GM12891 (cell line): ENCODE data around the gene SUPT5H.
"Not testable (repeated sequence)": the region's sequence is repeated elsewhere in the genome, so short reads cannot be mapped to it uniquely, and the experiment has no call there.

ENCODE experiments used
- DNase-seq: peaks from one replicate; pipeline ENCODE4 v3.0.0; 2011; ENCODE audit warnings: low spot score; ENCODE audit not compliant: insufficient read length
- FAIRE-seq: peaks from 2 replicates; lab custom pipeline; 2011; peaks lifted over from hg19 to GRCh38; lab: Jason Lieb, UNC
- PAX5 ChIP-seq: IDR thresholded peaks from 2 replicates; pipeline ENCODE4 v1.6.1; 2011; ENCODE audit warnings: low read length, moderate library complexity, mild to moderate bottlenecking; ENCODE audit not compliant: insufficient read depth, severe bottlenecking
- POLR2A ChIP-seq: IDR thresholded peaks from 2 replicates; pipeline ENCODE4 v1.6.1; 2011; ENCODE audit warnings: low read depth, low read length, control low read depth
- POLR2AphosphoS5 ChIP-seq: IDR thresholded peaks from 2 replicates; pipeline ENCODE4 v1.6.1; 2011; ENCODE audit warnings: low read depth, low read length, control low read depth
- POU2F2 ChIP-seq: IDR thresholded peaks from 2 replicates; pipeline ENCODE4 v1.6.1; 2011; ENCODE audit warnings: low read depth, mild to moderate bottlenecking, control low read depth, low read length, moderate library complexity
- SPI1 ChIP-seq: IDR thresholded peaks from 2 replicates; pipeline ENCODE4 v1.6.1; 2011; ENCODE audit warnings: low read depth, low read length, control low read depth
- TAF1 ChIP-seq: IDR thresholded peaks from 2 replicates; pipeline ENCODE4 v1.6.1; 2011; ENCODE audit warnings: low read depth, low read length, control low read depth

SUPT5H gene

DNA sequence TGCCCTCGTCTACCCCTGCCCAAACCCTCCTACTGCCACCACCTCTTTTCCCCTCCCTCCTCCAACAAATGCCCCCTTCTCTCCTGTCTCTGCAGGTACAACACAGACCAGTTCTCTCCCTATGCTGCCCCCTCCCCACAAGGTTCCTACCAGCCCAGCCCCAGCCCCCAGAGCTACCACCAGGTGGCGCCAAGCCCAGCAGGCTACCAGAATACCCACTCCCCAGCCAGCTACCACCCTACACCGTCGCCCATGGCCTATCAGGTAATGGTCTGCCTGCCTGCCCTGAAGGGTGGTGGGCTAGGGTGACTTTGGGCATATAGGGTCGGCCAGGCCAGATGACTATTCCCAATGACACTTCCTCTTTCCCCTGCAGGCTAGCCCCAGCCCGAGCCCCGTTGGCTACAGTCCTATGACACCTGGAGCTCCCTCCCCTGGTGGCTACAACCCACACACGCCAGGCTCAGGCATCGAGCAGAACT, 28.8 kb downstream of the SUPT5H start:
- no peak for TF ChIP-seq POLR2A
- TF ChIP-seq SPI1 = peak; percentile 36; the same call in 1 of the 2 replicates
- no peak for TF ChIP-seq POLR2AphosphoS5
- FAIRE-seq (peak; percentile 45), DNase-seq (peak; percentile 68)

DNA sequence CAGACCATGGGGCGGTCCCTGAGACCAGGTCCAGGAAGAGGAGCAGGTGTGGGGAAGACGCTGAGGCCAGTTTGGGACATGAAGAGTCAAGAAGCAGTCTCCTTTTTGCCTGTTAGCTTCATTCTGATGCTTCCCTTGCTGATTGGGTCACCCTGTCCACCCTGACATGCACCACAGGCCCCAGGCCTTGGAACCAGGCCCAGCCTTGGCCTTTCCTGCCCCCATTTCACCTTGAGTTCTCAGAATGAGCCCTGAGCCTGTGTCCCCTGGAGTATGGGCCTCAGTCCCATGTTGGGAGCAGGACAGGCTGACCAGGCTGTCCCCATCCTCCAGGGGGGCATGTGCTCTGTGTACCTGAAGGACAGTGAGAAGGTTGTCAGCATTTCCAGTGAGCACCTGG, 30.4 kb downstream of the SUPT5H start:
- DNase-seq (no peak), FAIRE-seq (no peak)
- no peak for TF ChIP-seq SPI1
- TF ChIP-seq TAF1 = no peak
- no peak for TF ChIP-seq PAX5

DNA sequence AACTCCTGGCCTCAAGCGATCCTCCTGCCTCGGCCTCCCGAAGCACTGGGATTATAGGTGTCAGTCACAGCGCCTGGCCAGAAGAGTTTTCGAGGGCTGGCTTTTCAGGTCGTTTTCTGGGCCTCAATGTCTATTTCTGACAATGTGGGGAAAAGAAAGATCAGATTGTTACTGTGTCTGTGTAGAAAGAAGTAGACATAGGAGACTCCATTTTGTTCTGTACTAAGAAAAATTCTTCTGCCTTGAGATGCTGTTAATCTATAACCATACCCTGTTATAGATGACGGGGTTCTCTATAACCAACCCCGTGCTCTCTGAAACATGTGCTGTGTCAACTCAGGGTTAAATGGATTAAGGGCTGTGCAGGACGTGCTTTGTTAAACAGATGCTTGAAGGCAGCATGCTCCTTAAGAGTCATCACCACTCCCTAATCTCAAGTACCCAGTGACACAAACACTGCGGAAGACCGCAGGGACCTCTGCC, 34.0 kb downstream of the SUPT5H start:
- not testable (repeated sequence) for DNase-seq, FAIRE-seq

DNA sequence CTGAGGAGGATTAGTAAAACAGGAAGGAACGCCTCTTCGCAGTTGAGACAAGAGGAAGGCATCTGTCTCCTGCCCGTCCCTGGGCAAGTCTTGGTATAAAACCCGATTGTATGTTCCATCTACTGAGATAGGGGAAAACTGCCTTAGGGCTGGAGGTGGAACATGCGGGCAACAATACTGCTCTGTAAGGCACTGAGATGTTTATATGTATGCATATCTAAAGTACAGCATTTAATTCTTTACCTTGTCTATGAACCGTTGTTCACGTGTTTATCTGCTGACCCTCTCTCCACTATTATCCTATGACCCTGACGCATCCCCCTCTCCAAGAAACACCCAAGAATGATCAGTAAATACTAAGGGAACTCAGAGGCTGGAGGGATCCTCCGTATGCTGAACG, 34.5 kb downstream of the SUPT5H start:
- FAIRE-seq (no peak), DNase-seq (no peak)
- no peak for TF ChIP-seq POU2F2
- TF ChIP-seq POLR2AphosphoS5 = no peak
- no peak for TF ChIP-seq POLR2A
- TF ChIP-seq PAX5 = no peak
- no peak for TF ChIP-seq SPI1
- no peak for TF ChIP-seq TAF1

DNA sequence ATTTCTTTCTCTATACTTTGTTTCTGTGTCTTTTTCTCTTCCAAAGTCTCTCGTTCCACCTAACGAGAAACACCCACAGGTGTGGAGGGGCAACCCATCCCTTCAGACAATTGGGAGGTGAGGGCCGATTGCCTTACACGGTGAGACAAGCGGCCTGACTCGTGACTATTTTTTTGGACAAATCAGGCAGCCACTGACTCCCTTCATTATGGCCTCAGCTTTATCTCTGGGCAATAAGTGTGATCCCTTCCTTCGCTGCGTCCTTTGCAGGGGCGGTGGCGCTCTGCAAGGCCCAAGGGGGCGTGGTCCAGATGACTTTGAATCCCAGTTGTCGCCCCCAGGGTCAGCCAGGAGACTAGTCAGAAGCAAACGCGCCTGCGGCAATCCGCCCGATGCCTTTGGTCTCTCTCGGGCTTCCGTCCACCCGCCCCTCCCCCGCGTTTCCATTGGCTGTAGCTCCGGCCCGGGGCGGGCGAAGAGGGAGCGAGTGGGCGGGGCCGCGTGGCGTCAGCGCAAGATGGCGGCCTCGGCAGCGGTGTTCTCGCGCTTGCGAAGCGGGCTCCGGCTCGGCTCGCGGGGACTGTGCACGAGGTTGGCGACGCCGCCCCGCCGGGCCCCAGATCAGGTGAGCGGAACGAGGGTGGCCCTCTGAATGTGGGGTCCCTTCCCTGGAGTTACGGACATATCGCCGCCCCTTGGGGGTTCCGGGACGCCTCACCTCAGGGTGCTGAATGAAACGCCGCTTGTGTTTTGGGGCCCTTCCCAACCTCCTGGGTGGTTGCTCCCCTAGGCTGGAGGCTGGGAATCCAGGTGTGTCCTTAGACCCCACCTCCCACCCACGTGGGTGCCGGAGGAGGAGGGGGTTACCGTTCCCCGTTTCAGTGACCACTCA, 35.2 kb downstream of the SUPT5H start, which contains the start of gene TIMM50:
TIMM50 (plus strand) TSS at position 502 of the 892 bp plus-strand sequence; CDS start at position 518, 16 bp downstream.
- FAIRE-seq = peak; percentile 95
- TF ChIP-seq POLR2A = peak; percentile 73; the same call in 1 of the 2 replicates
- TF ChIP-seq TAF1 = peak; percentile 85
- no peak; the same call in 1 of the 2 replicates for TF ChIP-seq POLR2AphosphoS5
- TF ChIP-seq PAX5 = peak; percentile 50

DNA sequence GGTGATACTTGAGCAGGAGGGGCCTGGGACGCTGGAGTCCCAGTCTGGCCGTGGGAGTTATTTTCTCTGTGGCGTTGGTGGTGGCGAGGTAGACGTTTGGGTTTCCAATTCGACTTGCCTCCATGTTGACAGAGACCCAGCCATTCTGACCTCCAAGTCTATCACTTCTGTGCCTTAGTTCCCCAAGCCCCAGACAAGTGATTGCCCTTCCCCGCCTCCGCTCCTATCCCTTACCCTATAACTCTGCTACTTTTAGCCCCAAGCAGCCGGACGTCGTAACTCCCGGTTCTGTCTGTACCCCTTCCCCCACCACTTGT, 35.8 kb downstream of the SUPT5H start:
- FAIRE-seq (no peak), DNase-seq (no peak)
- TF ChIP-seq POU2F2 (no peak), SPI1 (no peak), TAF1 (no peak), POLR2AphosphoS5 (no peak), POLR2A (no peak)

More for the DNA sequence above, 35.2 kb downstream of the SUPT5H start, which contains the start of gene TIMM50:
- peak; percentile 92 for DNase-seq

DNA sequence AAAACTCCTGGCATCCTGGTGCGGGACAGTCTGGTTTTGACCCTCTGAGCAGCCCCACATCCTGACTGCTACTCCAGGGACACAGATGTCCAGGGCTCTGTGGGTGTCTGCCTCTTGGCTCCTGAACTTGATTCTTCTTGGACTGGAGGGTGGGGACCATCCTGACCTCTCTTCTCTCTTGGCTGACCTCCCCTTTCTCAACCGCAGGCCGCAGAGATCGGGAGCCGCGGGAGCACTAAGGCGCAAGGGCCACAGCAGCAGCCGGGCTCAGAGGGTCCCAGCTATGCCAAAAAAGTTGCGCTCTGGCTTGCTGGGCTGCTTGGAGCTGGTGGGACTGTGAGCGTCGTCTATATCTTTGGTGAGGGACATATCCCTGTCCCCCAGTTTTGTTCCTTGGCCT, 36.3 kb downstream of the SUPT5H start:
- FAIRE-seq (no peak), DNase-seq (no peak)
- TF ChIP-seq PAX5 (no peak), POLR2AphosphoS5 (no peak), POU2F2 (no peak), TAF1 (no peak), POLR2A (no peak), SPI1 (no peak)

DNA sequence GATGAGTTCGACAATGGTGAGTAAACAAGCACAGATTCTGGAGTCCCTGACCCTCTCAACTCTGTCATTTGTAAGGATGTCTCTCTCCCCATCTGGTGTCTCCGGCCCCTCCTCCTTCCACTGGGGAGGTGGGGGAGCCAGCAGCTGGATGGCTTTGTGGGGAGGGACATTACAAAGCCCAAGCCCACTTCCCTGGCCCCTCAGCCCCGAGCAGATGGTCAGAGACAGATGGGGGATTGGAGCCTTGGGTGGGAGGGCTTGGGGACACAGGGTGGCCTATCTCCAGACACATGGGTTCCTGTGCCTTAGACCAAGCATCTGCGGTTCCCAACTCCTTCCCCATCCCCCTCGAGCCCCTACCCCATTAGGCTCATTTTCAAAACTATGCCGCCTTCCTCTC, 37.8 kb downstream of the SUPT5H start:
- DNase-seq = no peak
- TF ChIP-seq SPI1 (no peak), POU2F2 (no peak), POLR2AphosphoS5 (no peak), POLR2A (no peak), PAX5 (no peak), TAF1 (no peak)
- FAIRE-seq = no peak

DNA sequence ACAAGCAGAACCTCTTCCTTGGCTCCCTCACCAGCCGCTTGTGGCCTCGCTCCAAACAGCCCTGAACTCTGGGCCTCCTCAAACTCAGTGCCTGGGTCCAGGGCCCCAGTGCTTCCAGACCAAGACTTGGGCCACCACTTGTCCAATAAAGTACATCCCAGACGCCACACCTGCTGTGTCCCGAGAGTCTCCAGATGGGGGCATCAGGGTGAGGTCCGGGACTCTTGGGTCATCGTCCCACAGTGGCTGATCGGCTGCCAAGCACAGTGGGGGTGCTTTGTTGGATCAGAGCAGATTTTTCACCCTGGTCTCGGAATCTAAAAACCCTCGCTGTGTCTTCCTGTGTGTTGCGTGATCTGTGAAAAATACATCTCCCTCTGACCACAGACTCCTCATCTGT, 44.4 kb downstream of the SUPT5H start:
- TF ChIP-seq POU2F2 = no peak
- no peak for TF ChIP-seq TAF1
- TF ChIP-seq SPI1 = no peak
- no peak for TF ChIP-seq POLR2AphosphoS5
- TF ChIP-seq POLR2A = no peak
- no peak for TF ChIP-seq PAX5
- no peak for FAIRE-seq
- DNase-seq = no peak

DNA sequence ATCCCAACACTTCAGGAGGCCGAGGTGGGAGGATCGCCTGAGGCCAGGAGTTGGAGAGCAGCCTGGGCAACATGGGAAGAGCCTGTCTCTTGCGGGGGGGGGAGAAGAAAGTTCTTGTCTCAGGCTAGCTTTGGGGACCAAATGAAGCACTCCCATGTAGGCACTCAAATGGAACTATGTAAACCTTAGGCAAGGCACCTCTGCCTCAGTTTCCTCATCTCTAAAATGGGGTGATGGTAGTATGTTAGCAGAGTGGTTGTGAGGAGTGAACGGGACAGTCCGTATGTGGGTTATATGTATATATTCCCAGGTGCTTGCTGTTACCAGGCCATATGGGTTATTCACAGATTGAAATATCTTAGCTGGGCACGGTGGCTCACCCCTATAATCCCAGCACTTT, 46.8 kb downstream of the SUPT5H start:
- DNase-seq = no peak
- no peak for TF ChIP-seq SPI1
- TF ChIP-seq PAX5 = no peak
- TF ChIP-seq POU2F2 = no peak
- TF ChIP-seq POLR2AphosphoS5 = no peak
- no peak for TF ChIP-seq TAF1
- TF ChIP-seq POLR2A = no peak
- FAIRE-seq = no peak

DNA sequence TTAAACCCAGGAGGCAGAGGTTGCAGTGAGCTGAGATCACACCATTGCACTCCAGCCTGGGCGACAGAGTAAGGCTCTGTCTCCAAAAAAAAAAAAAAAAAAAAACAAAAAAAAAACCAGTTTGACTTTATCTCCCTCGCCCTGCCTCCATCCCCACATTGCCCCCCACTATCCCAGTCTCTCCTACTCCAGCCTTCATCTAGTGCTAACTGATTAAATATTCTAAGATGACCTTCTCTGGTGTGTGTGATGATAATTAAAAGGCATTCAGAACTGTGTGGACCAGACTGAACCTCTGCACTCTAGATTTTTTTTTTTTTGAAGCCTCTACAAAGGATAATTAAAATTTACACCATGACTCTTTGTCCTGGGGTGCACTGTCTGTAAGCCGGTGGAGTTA, 47.4 kb downstream of the SUPT5H start:
- FAIRE-seq (no peak), DNase-seq (no peak)
- TF ChIP-seq TAF1 = no peak
- TF ChIP-seq POU2F2 = no peak
- TF ChIP-seq SPI1 = no peak
- no peak for TF ChIP-seq PAX5
- no peak for TF ChIP-seq POLR2AphosphoS5
- no peak for TF ChIP-seq POLR2A
